Gastroesophageal sphincter (tissue), 3 donors: ENCODE measurements around the gene MON1A.

Source experiments
- CTCF ChIP-seq, 4 experiments: fragments of 200-600 bp in 2 of 4; fragments of 450-650 bp in 2 of 4; sonication (generic) in 1 of 4; IDR thresholded peaks; one replicate each; pipeline ENCODE4 v1.5.1; 2017 to 2019; ENCODE audit warnings: antibody characterized with exemption in 4 of 4, mild to moderate bottlenecking in 2 of 4, moderate library complexity in 2 of 4
- EP300 ChIP-seq: sonication (generic); formaldehyde crosslinking; IDR thresholded peaks from one replicate; pipeline ENCODE4 v1.6.1; 2017; ENCODE audit warnings: antibody characterized with exemption, mild to moderate bottlenecking
- POLR2A ChIP-seq, 2 donors: fragments of 450-650 bp; IDR thresholded peaks; one replicate each; pipeline ENCODE4 v1.6.1; 2017; ENCODE audit warnings: antibody characterized with exemption in 2 of 2, mild to moderate bottlenecking in 2 of 2, moderate library complexity in 1 of 2

GRCh38 chr3:49912881-49913281 is 16.7 kb downstream of the MON1A start:
- TF ChIP-seq CTCF (IDR thresholded peaks at IDR 0.05) (no peak), POLR2A (IDR thresholded peaks at IDR 0.05) (no peak), EP300 (no peak)
